Stimulated activated CD8-positive, alpha-beta memory T cell treated with anti-CD3 and anti-CD28 coated beads, Interleukin-12 subunit alpha, Interleukin-12 subunit beta, amount 100 ng/mL, for 1 hour (primary cell): ENCODE data around the gene TMED1.

Experiments used
- DNase-seq: peaks from one replicate; pipeline ENCODE4 v3.0.0-alpha.2; 2020; ENCODE audit warnings: low read depth

Gene TMED1

DNA sequence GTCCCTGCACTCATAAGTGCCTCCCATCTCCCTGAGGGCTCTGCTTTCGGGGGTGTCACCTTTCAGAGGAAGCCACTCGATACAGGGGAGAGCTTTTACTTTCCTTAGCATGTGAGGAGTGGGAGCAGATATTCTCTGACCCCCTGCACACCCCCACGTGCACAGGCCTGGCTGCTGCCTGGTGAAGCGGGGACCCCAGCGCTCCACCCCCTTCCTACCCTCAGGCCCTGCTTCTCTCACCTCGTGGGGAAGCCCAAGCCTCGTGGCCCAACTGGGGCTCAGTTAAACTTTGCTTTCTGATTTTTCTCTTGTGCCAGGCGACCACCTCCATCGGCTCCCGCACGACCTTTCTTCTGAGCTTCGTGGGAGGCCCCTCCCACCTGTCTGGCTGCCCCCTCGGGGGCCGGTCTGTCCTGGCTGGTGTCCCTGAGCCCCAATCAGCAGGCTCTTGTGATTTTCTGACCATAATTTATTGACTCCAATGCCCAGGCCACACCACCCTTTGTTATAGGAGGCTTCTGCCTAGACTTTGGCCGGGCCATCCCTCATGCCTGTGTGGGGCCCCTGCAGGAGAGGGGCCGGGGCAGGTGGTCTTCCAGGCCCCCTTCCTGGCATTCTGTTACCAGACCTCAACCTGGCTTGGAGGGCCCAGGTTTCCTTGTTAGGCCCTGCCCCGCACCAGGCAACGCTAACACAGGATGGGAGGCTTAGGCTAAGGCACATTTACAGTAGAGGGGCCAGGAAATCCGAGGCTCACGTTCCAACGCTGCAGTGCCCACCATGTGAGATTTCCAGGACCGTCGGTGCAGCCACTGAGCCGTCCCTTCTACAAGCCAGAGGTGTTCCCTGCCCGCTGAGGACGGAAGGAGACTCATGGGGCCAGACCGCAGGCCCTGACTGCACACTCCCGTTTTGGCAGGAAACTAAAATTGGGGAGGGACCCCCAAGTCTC lies 3.7 kb downstream of the TMED1 start:
- DNase-seq, result no peak

DNA sequence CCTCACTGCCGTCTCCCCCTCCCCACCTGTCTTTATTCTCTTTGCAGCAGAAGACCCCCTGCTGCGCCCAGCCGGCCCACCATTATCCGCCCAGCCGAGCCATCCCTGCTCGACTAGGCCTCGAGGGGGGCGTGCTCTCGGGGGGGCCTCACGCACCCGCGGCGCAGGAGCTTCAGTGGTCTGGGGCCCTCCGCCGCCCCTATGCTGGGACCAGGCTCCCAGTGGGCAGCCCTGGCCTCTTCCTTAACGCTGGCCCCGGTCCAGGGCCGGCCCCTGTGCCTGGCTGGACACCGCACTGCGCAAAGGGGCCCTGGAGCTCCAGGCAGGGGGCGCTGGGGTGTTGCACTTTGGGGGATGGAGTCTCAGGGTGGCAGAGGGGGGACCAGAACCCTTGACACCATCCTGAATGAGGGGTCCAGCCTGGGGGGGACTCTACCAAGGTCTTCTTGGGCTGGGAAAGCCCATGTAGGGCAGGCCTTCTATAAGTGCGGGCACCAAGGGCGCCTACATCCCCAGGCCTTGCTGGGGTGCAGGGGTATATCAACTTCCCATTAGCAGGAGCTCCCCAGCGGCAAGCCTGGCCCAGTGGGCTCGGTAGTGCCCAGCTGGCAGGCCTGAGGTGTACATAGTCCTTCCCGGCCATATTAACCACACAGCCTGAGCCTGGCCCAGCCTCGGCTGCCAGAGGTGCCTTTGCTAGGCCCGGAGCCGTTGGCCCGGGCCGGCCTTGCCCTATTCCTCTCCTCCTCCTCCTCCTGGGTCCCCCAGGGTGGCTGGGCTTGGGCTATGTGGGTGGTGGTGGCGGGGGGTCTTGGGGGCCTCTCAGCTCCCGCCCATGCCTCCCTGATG lies 4.9 kb downstream of the TMED1 start:
- DNase-seq, result no peak

DNA sequence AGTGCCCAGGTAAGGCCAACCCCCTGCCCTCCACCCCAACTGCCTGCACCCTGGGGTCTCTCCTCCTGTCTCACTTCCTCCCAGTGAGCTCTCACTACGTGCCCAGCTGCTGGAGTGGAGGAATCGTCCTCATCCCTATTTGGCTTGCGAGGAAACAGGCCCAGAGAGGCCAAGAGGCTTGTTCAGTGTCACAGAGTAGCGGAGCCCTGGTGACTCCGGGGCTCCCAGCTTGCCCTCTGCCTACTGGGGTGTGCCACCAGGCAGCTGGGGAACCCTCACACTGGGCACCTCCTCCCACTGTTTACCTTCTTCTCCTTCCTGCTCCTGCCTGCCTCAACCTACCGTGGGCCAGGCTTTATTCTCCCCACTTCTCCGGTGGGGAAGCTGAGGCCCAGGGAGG lies 5.6 kb downstream of the TMED1 start:
- no peak for DNase-seq

DNA sequence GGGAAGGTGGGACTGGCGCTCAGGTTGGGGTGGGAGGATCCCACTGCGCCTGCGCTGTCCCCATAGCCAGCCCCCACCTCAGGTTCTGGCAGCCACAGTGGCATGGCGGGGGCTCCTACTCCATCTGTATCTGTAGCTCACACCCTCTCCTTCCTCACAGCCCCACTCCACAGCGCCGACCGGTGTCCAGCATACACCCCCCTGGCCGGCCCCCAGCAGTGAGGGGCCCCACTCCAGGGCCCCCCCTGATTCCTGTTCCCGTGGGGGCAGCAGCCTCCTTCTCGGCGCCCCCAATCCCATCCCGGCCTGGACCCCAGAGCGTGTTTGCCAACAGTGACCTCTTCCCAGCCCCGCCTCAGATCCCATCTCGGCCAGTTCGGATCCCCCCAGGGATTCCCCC lies 6.0 kb downstream of the TMED1 start:
- DNase-seq, result no peak

DNA sequence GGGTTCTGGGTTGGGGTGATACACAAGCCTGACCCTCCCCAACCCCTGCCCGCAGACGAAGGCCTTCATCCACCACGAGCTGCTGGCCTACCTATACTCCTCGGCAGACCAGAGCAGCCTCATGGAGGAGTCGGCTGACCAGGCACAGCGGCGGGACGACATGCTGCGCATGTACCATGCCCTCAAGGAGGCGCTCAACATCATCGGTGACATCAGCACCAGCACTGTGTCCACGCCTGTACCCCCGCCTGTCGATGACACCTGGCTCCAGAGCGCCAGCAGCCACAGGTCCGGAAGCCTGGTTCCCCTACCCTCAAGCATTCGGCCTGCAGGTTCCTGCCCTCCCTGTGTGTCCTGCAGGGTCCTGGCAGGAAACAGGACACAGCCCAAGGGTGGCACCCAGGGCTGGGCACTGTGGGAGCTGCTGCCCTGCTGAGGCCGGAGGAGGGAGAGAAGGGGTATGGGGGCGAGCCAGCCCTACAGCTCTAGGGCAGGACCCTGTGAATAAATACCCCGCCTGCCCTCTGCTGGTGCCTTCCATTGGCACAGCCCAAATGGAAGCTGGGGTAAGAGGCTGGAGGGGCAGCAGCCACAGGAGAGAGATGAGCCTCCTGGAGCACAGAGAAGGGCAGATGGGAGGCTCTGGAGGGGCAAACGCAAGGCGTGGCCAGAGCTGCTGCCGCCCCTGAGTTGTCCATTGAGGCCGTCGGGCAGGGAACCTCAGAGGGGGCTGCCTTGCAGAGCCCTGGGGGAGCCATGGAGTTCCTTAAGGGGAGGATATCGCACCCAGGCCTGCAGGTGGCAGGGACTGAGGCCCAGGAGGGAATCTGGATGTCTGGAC lies 6.8 kb downstream of the TMED1 start:
- DNase-seq, result no peak

DNA sequence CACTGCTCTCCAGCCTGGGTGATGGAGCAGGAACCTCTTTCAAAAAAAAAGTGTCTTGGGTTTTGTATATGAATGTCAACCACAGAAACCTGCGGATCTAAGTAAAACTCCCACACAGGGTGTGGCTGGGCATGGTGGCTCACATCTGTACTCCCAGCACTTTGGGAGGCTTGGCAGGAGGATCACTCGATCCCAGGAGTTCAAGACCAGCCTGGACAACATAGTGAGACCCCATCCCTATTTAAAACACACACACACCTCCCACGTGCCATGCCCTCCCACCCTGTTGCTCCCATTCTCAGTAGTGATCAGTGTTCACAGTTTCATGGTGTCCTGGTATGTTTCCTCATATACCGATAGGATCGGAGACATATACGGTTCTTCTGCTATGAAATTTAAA lies 9.2 kb downstream of the TMED1 start:
- no peak for DNase-seq

DNA sequence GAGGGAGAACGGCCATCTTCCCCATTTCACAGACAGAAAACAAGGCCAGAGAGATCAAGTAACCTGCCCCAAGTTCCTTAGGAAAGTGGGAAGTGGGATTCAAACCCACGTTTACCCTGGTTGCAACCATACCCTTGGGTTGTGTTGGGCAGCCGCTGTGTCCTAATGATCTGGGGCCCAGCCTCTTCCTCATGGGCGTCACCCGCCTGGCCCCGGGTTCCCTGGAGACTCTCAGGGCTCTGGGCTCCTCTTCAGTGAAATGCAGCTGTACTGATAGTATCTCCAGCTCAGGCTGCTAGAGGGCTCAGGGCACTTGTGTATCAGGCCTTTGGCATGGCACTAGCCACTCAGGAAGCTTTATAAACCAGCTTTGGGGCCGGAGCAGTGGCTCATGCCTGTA lies 9.8 kb downstream of the TMED1 start:
- DNase-seq, result no peak

DNA sequence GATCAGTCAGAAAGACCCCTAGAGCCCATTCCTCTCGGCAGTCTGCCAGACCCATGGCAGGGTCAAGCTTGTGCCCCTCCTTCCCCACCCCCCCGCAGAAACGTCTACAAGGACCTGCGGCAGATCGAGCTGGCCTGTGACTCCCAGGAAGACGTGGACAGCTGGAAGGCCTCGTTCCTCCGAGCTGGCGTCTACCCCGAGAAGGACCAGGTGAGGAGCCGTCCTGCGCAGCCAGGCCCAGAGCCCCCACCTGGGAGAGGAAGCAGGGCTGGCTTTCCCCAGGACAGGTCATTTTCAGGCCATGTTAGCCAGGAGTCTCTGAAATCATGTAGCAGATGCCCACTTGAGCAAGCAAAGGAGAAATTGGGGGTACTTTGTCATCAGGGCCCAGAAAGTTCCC lies 12.3 kb downstream of the TMED1 start:
- no peak for DNase-seq

DNA sequence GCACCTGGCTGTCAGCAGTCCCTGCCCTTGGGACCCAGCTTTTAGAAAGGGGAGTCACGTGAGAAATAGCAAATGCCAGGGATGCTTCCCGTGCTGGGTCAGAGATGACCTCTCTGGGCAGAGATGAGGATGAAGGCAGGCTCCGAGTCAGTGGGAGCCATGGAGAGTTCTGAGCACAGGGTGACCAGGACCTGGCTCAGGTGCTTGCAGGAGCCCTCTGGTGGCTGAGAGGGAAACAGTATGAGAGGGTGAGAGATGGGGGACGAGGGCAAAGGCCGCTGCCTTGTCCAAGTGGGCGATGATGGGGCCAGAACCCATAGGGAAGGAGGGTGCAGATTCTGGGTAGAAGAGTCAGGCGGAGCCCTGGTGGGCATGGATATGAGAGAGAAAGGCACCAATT lies 15.8 kb downstream of the TMED1 start:
- no peak for DNase-seq

DNA sequence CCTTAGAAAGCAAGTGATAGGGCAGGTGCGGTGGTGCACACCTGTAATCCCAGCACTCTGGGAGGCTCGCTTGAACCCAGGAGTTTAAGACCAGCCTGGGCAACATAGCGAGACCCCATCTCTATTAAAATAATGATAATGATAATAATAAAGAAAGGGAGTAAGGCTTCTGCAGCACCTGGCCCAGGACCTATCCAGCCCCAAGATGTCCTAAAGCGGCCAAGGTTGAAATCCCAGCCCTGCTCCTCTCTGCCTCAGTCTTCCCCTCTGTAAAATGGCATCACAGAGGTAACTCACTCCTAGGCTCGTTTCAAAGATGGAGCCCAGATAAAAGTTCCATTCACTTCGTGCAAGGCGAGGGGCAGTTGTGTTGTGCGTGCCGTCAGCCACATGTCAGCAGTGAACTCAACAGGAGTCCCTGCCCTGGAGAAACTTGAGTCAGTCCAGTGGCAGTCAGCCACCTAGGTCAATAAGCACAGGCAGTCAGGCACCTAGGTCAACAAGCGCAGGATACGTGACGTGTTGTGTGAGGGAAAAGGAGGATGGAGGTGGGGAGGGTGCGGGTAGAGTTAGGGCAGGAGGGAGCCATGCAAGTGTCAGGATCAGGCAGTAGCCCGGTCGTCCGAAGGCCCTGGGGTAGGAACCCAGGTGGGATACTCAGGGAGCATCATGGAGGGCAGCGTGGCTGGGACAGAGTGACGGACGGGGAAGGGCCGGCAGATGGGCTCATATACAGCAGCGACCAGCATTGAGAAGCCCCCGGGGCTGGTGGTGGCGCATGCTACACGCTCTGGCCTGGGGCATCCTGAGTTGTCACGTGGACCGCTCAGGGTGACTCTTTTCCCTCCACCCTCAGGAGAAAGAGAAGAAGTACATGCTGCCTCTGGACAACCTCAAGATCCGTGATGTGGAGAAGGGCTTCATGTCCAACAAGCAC lies 16.6 kb downstream of the TMED1 start:
- DNase-seq, result no peak

DNA sequence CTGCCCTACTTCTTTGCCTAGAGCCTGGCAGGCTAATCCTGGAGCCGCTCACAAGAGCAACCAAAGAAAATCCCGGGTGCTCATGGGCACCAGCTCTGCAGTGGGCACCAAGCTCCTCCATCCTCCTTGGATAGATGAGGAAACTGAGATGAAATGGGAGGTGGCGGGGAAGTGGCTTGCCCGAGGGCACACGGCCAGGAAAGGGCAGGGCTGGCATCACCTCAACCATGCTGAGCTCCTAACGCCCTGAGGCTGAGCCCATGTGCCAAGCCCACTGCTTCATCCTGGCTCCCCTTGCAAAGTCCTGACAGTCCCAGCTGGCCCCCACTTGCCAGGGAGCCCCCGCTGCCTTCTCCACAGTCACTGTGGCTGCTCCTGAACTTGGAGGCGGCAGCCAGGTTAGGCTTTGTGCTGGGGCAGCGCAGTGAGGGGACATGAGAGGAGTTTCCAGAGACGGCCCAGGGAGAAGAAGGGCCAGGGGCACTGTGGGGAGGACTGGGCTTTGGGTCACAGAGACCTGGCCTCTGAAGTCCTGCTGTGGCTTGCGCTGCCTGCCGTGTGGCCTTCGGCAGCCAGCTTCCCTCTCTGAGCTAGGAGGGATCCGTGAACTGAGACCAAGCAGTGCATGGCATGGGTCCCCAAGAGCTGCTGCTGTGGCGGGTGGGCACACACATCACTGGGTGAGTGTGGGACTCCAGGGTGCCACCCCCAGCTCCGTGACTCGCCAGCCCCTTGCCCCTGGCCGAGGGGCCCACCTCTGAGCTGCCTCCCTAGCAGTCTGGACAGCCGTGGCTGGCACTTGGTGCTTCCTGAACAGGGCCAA lies 17.5 kb downstream of the TMED1 start:
- DNase-seq, result no peak

DNA sequence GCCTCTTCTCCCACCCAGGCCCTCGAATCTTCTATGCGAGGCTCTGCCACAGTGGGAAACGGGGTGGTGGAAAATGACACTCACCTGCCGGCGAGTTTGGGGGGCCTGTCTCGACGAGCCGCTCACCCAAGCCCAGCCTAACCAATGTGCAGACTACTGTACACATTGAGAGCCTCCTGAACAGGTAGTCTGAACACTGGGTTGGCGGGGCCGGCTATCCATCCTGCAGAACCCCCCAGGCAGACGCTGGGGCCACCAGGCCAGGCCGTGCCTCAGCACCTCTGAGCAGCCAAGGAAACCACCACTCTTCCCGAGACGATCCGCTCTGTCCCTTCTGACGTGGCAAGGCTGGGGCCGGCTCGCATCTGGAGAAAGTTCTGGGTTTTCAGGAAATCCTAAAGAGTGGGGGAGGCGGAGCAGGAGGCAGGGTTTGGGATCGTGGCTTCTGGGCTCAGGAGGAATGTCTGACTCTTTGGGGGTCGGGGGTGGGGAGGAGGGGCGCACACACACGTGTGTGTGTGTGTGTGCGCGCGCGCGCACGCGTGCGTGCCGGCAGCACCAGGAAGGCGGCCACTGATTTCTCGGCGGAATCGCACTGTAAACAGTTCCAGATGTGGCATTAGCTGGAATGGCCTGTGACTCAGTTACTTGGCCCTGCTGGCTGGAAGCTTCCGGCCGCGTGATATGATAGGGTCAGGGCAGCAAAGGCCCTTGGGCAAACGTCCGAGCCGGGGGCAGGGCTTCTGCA lies 18.5 kb downstream of the TMED1 start:
- DNase-seq, result no peak

DNA sequence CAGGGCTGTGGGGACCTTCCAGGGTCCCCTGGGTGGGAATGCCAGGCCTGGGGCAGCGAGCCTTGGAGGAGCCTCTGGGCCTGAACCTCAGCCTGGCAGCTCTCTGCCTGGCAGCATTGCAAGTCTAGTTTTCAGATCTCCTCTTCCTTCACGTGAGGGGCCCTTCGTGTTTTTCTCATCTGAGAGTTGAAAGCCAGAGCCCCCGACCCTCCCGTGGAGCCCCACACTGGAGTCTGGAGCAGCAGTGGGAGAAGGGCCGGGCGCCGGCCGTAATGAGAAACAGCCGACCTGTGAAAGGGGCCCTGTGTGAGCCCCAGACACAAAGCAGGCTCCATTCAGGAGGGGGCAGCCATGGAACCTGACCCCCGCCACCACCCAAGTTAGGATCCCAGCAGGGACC lies 19.3 kb downstream of the TMED1 start:
- no peak for DNase-seq

DNA sequence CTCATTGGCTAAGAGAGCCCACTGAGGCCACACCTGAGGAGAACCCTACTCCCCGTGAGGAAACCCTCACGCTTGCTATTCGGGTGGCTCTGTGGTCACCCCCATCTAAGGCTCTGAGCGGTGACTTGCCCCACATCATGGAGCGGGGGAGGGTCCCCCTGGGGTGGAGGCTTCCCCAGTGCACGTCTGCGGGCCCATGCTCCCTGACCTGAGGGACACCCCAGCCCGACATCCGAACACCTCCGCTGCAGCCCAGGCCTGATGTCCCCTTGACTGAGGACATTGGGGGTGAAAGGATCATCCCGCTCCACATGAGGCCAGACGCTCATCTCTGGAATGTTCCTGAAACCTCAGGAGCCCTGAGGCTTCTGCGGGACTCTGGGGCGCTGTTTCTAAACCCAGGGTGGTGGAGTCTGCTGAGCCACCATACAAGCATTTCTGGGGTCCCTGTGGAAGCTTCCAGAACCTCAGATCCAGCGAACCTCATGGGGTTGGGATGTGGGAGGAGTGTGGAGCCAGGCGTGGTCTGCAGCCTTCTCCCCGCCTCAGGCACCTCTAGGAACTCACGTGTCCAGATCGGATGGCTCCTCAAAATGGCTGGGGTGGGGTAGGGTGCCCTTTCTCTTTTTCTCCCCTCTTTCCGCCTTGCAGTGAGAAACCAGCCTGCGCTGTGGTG lies 19.9 kb downstream of the TMED1 start:
- no peak for DNase-seq

DNA sequence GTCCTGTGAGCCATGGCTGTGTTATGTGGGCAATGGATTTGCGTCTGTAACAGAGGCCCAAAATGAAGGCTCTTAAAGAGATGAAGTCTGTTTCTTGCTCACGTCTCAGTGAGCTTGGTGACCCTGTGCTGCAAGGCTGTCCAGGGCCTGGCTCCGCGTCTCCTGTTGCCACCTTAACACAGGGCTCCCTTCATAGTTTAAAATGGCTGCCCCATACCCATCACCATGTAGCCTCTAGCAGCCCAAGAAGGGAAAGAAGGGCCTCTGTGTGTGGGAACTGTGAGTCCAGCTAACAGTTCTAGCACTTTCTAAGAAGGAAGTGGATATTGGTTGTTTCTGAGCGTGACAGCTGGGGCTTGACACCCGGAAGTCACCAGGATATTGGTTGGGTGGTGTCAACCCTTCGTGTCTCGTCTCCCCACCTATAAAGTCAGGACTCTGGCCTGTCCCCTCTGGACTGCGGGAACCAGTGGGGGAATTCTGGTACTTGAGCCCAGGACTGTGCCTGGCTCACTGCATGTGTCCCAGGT lies 20.9 kb downstream of the TMED1 start:
- no peak for DNase-seq

DNA sequence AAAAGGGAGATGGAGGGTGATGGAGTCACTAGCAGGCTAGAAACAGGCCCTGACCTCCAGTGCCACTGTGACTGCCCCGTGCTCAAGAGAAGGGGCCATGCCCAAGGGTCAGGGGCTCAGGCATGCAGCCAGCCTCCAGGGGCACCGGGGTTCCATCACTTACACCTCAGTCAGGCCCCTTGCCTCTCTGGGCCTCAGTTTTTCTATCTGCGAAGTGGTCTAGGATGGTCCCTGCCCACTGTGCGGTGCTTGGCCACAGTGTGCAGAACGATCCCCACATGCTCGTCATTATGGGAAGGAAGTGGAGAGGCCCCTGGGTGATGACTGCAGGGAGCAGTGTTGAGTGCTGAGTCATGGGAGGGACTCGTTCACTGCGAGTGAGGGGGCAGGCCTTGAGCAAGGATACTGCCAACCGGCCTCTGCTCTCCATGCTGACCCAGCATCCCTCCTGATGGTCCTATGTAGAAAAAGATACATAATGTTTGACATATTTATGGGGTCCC lies 23.1 kb downstream of the TMED1 start:
- DNase-seq, result no peak

DNA sequence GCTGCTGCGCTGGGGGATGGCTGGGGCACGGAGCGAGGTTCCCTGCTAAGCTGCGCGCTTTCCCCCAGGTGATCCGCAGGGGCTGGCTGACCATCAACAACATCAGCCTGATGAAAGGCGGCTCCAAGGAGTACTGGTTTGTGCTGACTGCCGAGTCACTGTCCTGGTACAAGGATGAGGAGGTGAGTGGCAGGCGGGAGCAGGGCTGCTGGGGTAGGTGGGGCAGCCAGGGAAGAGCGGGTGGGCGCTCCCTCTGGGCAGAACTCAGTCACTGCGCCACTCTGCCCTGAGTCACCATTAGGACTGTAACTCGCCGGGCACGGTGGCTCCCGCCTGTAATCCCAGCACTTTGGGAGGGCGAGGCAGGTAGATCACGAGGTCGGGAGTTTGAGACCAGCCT lies 23.8 kb downstream of the TMED1 start:
- DNase-seq, result no peak

DNA sequence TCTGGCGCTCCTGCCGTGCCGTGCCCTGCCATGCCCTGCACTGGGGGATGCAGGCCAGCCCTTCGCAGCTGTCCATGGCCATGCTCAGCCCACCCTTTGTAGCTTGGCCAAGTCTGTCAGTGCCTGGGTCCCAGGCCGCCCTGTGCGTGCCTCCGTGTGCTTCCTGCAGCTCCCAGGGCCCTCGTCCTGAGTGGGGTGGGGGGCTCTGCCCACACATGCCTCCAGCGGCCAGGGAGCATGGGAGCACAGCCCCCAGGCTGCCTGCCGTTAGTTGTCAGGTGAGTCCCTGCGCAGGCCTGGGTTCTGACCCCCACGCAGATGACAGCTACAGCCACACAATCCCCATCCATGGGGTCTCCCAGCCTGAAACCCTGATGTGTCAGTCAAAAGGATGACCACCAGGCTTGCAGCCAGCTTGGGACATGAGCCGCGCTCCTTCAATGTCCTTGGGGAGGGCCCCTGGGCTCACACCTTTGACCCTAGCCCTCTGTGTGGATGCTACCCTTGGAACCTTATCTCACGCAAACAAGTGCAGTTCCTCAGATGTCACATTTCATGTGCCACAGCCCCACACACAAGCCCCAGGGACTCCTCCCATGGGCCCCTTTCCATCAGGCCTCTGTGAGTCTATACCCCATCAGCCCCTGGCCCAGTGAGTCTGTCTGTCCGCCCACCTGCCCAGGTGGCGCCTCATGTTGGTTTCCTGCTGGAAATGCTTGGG lies 24.5 kb downstream of the TMED1 start:
- DNase-seq, result no peak
